Hematopoietic multipotent progenitor cell treated with erythropoietin and hydrocortisone succinate and interleukin-3 and kit ligand, for 17 days (in vitro differentiated cells): ENCODE measurements around the gene NDUFB7.
"Not testable (repeated sequence)": the region's sequence is repeated elsewhere in the genome, so short reads cannot be mapped to it uniquely, and the experiment has no call there.

ENCODE experiments used
- DNase-seq: peaks from one replicate; pipeline ENCODE4 v3.0.0-alpha.2; 2015; ENCODE audit warnings: low spot score

The NDUFB7 gene

DNA sequence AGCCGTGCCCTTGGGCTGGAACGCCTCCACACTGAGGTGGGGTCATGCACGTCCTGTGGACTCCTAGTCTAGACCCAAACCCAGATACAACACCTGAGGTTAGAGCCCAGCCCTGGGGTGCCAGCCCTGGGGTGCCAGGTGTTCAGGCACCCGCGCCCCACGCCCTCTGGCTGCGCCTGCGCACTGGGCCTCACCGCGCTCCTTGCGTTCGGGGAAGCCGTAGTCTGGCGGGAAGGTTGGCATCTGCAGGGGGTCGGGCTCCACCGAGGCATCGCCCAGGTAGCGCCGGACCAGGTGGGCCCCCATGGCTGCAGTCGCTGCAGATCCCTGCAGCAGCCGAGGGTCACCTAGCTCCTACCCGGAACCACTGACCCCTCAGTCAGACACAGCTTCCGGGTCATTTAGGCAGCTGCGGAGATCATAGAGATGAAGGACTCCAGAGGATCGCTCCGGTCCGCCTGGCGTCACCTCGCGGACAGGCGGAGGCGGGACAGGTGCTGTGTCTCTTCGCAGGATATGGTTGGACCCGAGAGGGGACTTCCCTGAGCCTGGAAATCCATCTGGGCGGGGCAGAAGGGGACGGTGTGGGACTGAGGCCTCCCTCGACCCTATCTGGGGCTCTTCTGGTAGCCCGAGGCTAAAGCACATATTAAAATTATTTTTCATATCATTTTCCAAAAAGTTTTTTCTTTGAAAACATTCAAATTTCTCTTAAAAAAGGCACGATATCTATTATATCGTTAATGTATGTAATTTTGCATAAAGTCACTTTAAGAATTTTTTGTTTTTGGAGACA lies at the start of gene NDUFB7:
NDUFB7 (minus strand) TSS at position 372 of the 796 bp plus-strand sequence; CDS start at position 306, 66 bp downstream.
- peak; percentile 94 for DNase-seq

GRCh38 chr19:14619404-14619803 lies 47.5 kb upstream of the NDUFB7 start:
- DNase-seq, result no peak

GRCh38 chr19:14616407-14616806 lies 44.5 kb upstream of the NDUFB7 start:
- DNase-seq, result no peak

- DNase-seq, result no peak
Observed at GRCh38 chr19:14615623-14616022, 43.8 kb upstream of the NDUFB7 start.

DNA sequence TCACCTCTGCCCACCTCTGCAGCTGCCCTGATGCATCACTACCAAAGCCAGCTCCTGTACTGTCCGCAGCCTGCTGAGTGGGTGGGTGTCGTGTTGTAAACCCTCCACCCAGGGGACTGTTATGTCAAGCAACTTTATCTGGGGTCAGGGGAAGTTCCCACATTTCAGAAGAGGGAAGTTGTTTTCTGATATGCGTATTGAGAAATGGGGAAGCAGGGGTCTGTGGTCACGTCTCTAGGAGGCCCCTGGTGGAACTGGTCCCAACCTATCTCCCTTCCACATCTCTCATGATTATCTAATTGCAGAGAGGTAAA lies 42.2 kb upstream of the NDUFB7 start:
- no peak for DNase-seq

GRCh38 chr19:14613399-14614098 lies 41.7 kb upstream of the NDUFB7 start:
- DNase-seq, result not testable (repeated sequence)

DNA sequence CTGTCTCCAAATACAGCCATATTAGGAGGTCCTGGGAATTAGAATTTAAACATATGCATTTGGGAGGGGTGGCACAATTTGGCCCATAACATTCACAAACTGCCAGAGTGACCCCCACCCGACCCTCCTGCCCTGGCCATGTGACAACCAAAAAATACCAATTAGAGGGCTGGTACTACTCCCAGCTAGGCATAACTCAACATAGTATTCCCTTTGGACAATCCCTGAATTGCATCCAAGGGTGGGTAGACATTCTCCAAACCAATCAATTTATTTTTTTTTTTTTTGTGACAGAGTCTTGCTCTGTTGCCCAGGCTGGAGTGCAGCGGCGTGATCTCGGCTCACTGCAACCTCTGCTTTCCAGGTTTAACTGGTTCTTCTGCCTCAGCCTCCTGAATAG lies 40.8 kb upstream of the NDUFB7 start:
- no peak for DNase-seq

DNA sequence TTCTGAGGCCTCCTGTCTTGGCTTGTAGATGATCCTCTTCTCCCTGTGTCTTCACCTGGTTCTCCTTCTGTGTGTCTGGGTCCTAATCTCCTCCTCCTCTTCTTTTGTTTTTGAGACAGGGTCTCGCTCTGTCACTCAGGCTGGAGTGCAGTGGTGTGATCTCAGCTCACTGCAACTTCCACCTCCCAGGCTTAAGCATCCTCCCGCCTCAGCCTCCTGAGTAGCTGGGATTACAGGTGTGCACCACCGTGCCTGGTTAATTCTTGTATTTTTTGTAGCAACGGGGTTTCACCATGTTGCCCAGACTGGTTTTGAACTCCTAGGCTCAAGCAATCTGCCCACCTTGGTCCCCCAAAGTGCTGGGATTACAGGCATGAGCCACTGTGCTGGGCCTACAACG lies 40.4 kb upstream of the NDUFB7 start:
- not testable (repeated sequence) for DNase-seq

DNA sequence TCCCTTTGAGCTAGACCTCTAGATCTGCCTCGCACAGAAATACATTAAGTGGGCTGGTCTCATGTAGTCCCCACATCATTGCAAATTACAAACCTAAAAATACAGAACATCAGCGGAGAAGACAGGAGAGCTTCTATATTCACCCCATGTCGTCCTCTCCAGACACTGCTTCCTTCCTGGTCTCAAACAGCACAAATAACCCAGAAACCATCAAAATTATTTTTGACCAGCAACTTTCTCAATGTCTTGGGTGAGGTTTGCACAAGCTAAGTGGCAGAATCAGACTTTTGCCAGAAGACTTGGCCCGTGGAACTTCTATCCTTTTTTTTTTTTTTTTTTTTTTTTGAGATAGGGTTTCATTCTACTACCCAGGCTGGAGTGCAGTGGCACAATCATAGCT lies 39.2 kb upstream of the NDUFB7 start:
- no peak for DNase-seq

- DNase-seq, result no peak
Observed at GRCh38 chr19:14606627-14607026, 34.8 kb upstream of the NDUFB7 start.

DNA sequence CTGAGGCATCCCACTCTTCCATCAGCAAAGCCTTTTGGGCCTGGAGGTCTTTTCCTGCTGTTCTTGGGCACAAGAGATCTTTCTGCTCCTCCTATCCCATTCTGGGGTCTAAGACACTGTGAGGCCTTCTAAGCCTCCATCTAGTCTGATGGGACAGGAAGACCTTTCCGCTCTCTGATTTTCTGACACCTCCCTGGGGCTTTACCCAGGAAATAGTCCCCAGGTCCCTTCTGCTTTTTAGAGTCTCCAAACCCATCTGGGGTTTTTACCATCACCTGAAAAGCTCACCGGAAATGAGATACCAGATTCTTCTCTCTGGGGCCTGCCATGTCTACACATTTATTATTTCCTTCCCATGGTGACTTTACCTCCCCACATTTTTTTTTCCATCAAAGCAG lies 32.1 kb upstream of the NDUFB7 start:
- no peak for DNase-seq

GRCh38 chr19:14599548-14600147 lies 27.8 kb upstream of the NDUFB7 start:
- no peak for DNase-seq

- DNase-seq, result no peak
Observed at GRCh38 chr19:14595558-14595957, 23.7 kb upstream of the NDUFB7 start.

DNA sequence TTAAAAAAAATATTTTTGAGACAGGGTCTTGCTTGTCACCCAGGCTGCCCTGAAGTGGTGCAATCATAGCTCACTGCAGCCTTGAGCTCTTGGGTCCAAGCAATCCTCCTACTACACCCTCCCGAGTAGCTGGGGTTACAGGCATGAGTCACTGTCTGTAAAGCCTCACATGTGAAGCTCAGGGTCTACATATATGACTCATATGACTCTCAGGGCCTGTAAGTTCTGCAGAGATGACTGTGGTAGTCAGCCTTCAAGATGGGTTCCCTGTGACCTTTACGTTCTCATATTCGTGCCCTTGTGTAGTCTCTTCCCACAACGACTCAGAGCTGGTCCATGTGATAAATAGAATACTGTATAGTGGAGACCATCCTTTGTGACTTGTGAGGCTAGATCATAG lies 17.6 kb upstream of the NDUFB7 start:
- DNase-seq, result not testable (repeated sequence)

- not testable (repeated sequence) for DNase-seq
Observed at GRCh38 chr19:14585187-14585586, 13.3 kb upstream of the NDUFB7 start.

GRCh38 chr19:14584372-14584771 lies 12.5 kb upstream of the NDUFB7 start:
- DNase-seq, result not testable (repeated sequence)

- DNase-seq, result no peak
Observed at GRCh38 chr19:14582894-14583340, 11.1 kb upstream of the NDUFB7 start, which contains the start of gene CLEC17A. Gene CLEC17A (plus strand): TSS chr19:14583084. CDS start chr19:14583161, 77 bp downstream.

- DNase-seq, result no peak
Observed at GRCh38 chr19:14580623-14581237, 8.9 kb upstream of the NDUFB7 start.

- DNase-seq, result no peak
Observed at GRCh38 chr19:14577885-14578427, 6.1 kb upstream of the NDUFB7 start.

DNA sequence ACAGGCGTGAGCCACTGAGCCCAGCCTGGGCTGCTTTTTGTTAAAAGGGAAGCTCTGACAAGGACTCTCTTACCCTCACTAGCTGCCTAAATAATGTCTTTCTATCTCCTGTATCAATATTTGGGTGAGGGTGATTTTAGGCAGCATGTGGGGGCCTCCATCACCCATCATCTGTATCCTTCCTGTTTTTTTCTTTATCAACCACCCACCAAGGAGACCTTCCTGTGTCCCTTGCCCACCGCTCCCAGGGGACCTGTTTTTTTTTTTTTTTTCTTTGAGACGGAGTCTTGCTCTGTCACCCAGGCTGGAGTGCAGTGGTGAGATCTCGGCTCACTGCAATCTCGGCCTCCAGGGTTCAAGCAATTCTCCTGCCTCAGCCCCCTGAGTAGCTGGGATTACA lies 5.4 kb upstream of the NDUFB7 start:
- DNase-seq, result no peak

- no peak for DNase-seq
Observed at GRCh38 chr19:14576363-14576762, 4.5 kb upstream of the NDUFB7 start.

DNA sequence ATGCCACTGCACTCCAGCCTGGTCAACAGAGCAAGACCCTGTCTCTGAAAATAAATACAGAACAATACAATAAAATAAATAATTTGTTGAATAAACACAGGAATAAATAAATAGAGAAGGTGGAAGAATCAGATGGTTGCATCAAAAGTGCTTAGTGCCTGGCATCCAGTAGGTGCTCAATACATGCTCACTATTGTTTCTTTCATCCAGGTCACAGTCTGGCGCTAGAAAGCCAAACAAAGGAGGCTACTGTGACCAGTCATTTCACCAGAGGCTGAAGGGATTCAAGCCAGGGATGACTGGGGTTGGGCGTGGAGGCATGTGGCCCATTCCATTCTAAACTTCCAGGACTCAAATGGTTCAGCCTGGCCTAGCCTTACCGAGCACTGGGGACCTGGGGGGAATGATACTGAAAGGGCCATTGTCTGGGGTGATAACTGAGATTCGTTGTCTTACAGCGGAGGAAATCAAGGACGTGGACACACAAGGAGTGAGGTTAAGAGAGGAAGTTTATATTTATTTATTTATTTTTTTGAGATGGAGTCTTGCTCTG lies 3.6 kb upstream of the NDUFB7 start:
- no peak for DNase-seq
